SK-N-SH (cell line): ENCODE results near the gene MYRF. TPM values are rescaled to one million over a fixed set of nuclear protein-coding genes. Genes with fewer than 3 reads are reported as not detected.

Experiments
- CTCF ChIA-PET: fragments of 300-600, 350-600 bp; formaldehyde crosslinking; extraction: SDS; loops from one replicate; lab custom pipeline; 2021; lab: Yijun Ruan, JAX
- POLR2A ChIA-PET: fragments of 350-600 bp; sonication (Branson Sonifier 250); formaldehyde crosslinking; extraction: SDS; loops from one replicate; lab custom pipeline; 2020; ENCODE audit warnings: antibody characterized with exemption, inconsistent platforms; lab: Yijun Ruan, JAX
- DNase-seq: peaks from one replicate; pipeline ENCODE4 v3.0.0; 2012
- H2AFZ ChIP-seq: fragments of 200-600 bp; sonication (generic); 2 replicates; pipeline ENCODE4 v1.8.1; 2016; ENCODE audit warnings: antibody characterized with exemption, mild to moderate bottlenecking, low read depth
- H3F3A ChIP-seq: fragments of 200-600 bp; sonication (generic); replicated peaks from 2 replicates; pipeline ENCODE3; 2016; ENCODE audit warnings: antibody characterized with exemption, mild to moderate bottlenecking; ENCODE audit not compliant: insufficient read depth
- H3K27ac ChIP-seq, 2 experiments: fragments of 200-500 bp in 1 of 2; fragments of 200-600 bp in 1 of 2; sonication (Bioruptor generic) in 1 of 2; sonication (generic), shearing (Covaris generic) in 1 of 2; 2 replicates each; pipeline versions ENCODE4 v1.5.1 to v1.6.1; 2014 to 2016; ENCODE audit warnings: low read depth in 2 of 2, inconsistent platforms in 1 of 2, low read length in 1 of 2, mild to moderate bottlenecking in 1 of 2, mixed read lengths in 1 of 2
- H3K27me3 ChIP-seq: fragments of 200-600 bp; sonication (generic), shearing (Covaris generic); 2 replicates; pipeline ENCODE4 v1.6.1; 2016; ENCODE audit warnings: mixed run types; ENCODE audit not compliant: insufficient read depth
- H3K36me3 ChIP-seq, 2 experiments: fragments of 200-500 bp in 1 of 2; fragments of 200-600 bp in 1 of 2; sonication (Bioruptor generic) in 1 of 2; sonication (generic) in 1 of 2; replicated peaks in 1 of 2; 2 replicates each; pipeline versions ENCODE3 to v1.5.1; 2014 to 2016; ENCODE audit warnings: low read length in 1 of 2, mild to moderate bottlenecking in 1 of 2; ENCODE audit not compliant: insufficient read depth in 2 of 2, control insufficient read depth in 1 of 2
- H3K4me1 ChIP-seq, 2 experiments: fragments of 200-500 bp in 1 of 2; fragments of 200-600 bp in 1 of 2; sonication (Bioruptor generic) in 1 of 2; sonication (generic), shearing (Covaris generic) in 1 of 2; 2 replicates each; pipeline versions ENCODE4 v1.5.1 to v1.6.1; 2014 to 2016; ENCODE audit warnings: low read depth in 1 of 2, low read length in 1 of 2, mixed run types in 1 of 2; ENCODE audit not compliant: insufficient read depth in 2 of 2, control insufficient read depth in 1 of 2
- H3K4me2 ChIP-seq: fragments of 200-600 bp; sonication (generic), shearing (Covaris generic); 2 replicates; pipeline ENCODE4 v1.6.1; 2017; ENCODE audit warnings: mixed run types
- H3K4me3 ChIP-seq, 2 experiments: fragments of 200-500 bp in 1 of 2; fragments of 200-600 bp in 1 of 2; sonication (Bioruptor generic) in 1 of 2; sonication (generic), shearing (Covaris generic) in 1 of 2; 2 replicates each; pipeline versions ENCODE4 v1.5.1 to v1.8.1; 2014 to 2016; ENCODE audit warnings: low read depth in 2 of 2, inconsistent platforms in 1 of 2, low read length in 1 of 2, mild to moderate bottlenecking in 1 of 2, mixed read lengths in 1 of 2, moderate library complexity in 1 of 2
- H3K79me2 ChIP-seq: fragments of 200-600 bp; sonication (generic); 2 replicates; pipeline ENCODE4 v1.8.1; 2017; ENCODE audit warnings: mild to moderate bottlenecking; ENCODE audit not compliant: insufficient read depth
- H3K9ac ChIP-seq: fragments of 200-600 bp; sonication (generic); 2 replicates; pipeline ENCODE4 v1.6.1; 2017; ENCODE audit warnings: mixed run types
- H3K9me2 ChIP-seq: fragments of 200-600 bp; sonication (generic); 2 replicates; pipeline ENCODE4 v1.6.1; 2017; ENCODE audit warnings: mixed run types
- H3K9me3 ChIP-seq: fragments of 200-600 bp; sonication (generic); 2 replicates; pipeline ENCODE4 v1.6.1; 2017; ENCODE audit warnings: mixed run types, mild to moderate bottlenecking, moderate library complexity
- H4K20me1 ChIP-seq: fragments of 200-600 bp; sonication (generic); 2 replicates; pipeline ENCODE4 v1.6.1; 2017; ENCODE audit warnings: mild to moderate bottlenecking, mixed run types; ENCODE audit not compliant: insufficient read depth
- CHD2 ChIP-seq: fragments of 150-350 bp; IDR thresholded peaks from 2 replicates; pipeline ENCODE4 v1.6.1; 2018; ENCODE audit warnings: low read length; ENCODE audit not compliant: partially characterized antibody
- FOXJ3 ChIP-seq: sonication (generic); formaldehyde crosslinking; IDR thresholded peaks from 2 replicates; pipeline ENCODE4 v1.5.1; 2020; ENCODE audit warnings: mild to moderate bottlenecking, missing genetic modification reagents
- FOXM1 ChIP-seq: IDR thresholded peaks from 2 replicates; pipeline ENCODE4 v1.4.0; 2012; ENCODE audit warnings: low read depth, mild to moderate bottlenecking
- IRF3 ChIP-seq: fragments of 150-350 bp; IDR thresholded peaks from 2 replicates; pipeline ENCODE4 v1.6.1; 2016; ENCODE audit warnings: mild to moderate bottlenecking, low read depth, low read length
- JUND ChIP-seq: IDR thresholded peaks from 2 replicates; pipeline ENCODE4 v1.4.0; 2012
- MXI1 ChIP-seq: IDR thresholded peaks from 2 replicates; pipeline ENCODE4 v1.6.1; 2012; ENCODE audit warnings: mild to moderate bottlenecking, low read depth, low read length, improper control_type of control experiment
- POLR2AphosphoS5 ChIP-seq: IDR thresholded peaks from 2 replicates; pipeline ENCODE4 v1.6.1; 2012; ENCODE audit warnings: low read depth, low read length
- RXRA ChIP-seq: IDR thresholded peaks from 2 replicates; pipeline ENCODE4 v1.4.0; 2012; ENCODE audit warnings: low read depth, mild to moderate bottlenecking, borderline replicate concordance
- SMC3 ChIP-seq: IDR thresholded peaks from 2 replicates; pipeline ENCODE4 v1.6.1; 2012; ENCODE audit warnings: low read depth, low read length, improper control_type of control experiment
- YY1 ChIP-seq: IDR thresholded peaks from 2 replicates; pipeline ENCODE4 v1.4.0; 2012; ENCODE audit warnings: low read depth, mild to moderate bottlenecking
- WGBS: methylation state at CpG from one replicate; pipeline ENCODE4 v1.1.6; 2017; ENCODE audit warnings: low lambda C conversion rate; 5-methylcytosine and 5-hydroxymethylcytosine counted together
- polyA plus RNA-seq, 3 experiments: library from polyadenylated mRNA; depleted of rRNA; stranded (reverse); fragments of >200 nt; gene quantifications; 2 replicates each; pipeline ENCODE4 v1.2.3, GENCODE V29; 2012
- TF ChIP-seq, protein P1 (sequence below): fragments of 150-350 bp; IDR thresholded peaks from 2 replicates; pipeline ENCODE4 v1.6.1; 2017; ENCODE audit warnings: antibody characterized with exemption, low read length, low read depth, borderline replicate concordance
- TF ChIP-seq, protein P2 (sequence below): IDR thresholded peaks from 2 replicates; pipeline ENCODE4 v1.4.0; 2012; ENCODE audit warnings: low read depth
- TF ChIP-seq, protein P3 (sequence below): IDR thresholded peaks from 2 replicates; pipeline ENCODE4 v1.6.1; 2012; ENCODE audit warnings: mild to moderate bottlenecking, low read depth, low read length, moderate library complexity
- TF ChIP-seq, protein P4 (sequence below): IDR thresholded peaks from 2 replicates; pipeline ENCODE4; 2012

MYRF gene
- polyA plus RNA-seq, 1 of the 3 experiments (the other 2 are of a cell fraction): 2.8 TPM

DNA sequence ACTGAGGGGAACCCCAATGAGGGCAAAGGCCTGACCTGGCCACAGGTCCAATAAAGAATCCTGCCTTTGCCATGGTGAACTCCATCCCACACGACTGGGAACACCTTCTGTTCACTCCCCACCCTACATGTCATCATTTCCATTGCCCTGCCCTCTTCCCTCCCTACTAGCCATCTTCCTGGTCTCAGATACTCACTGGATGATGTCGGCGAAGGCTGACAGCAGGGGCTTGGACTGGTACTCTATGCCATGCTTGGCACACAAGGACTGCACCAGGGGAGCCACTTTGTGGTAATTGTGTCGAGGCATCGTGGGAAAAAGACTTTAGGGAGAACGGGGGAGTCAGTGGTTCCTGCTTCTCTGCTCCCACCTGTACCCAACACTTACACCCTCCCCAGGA, 50.2 kb downstream of the MYRF start:
- Histone ChIP-seq H3K9ac (no peak overlapping the region), H2AFZ (no peak overlapping the region), H3K9me2 (no peaks in the 10 kb centered on the region), H4K20me1 (no peaks in the 10 kb centered on the region)
- TF ChIP-seq FOXM1 (no peak), IRF3 (no peak), YY1 (no peak), CHD2 (no peak), MXI1 (no peak), SMC3 (no peak)
- TF ChIP-seq, protein P1, sequence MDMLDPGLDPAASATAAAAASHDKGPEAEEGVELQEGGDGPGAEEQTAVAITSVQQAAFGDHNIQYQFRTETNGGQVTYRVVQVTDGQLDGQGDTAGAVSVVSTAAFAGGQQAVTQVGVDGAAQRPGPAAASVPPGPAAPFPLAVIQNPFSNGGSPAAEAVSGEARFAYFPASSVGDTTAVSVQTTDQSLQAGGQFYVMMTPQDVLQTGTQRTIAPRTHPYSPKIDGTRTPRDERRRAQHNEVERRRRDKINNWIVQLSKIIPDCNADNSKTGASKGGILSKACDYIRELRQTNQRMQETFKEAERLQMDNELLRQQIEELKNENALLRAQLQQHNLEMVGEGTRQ: no peak
- TF ChIP-seq, protein P2, sequence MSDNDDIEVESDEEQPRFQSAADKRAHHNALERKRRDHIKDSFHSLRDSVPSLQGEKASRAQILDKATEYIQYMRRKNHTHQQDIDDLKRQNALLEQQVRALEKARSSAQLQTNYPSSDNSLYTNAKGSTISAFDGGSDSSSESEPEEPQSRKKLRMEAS: no peak
- TF ChIP-seq, all 33 proteins: peak for 0
- POLR2A ChIA-PET: interaction anchor here (1.8 kb wide), 1 partner anchor 11 kb away, joined by 7 read pairs; the partner anchor contains the start of gene TMEM258
- H3K4me2 ChIP-seq: no peak overlapping the region
- no peaks in the 10 kb centered on the region for H3K9me3 ChIP-seq
- 94% methylated on average over 6 of the region's 6 CpGs for WGBS
- H3F3A ChIP-seq: peaks cover 6% of the 10 kb centered on the region
- H3K27ac ChIP-seq: no peak overlapping the region
- H3K4me1 ChIP-seq: no peaks in the 10 kb centered on the region; a peak in 1 of 4 replicates
- CTCF ChIA-PET: interaction anchor here (0.8 to 7.3 kb wide), 4 partner anchors 95 to 305 kb away, joined by 3 to 92 read pairs (median 7); no protein-coding TSS in a partner anchor
- peaks cover 23% of the 10 kb centered on the region for H3K79me2 ChIP-seq
- no peak overlapping the region for H3K4me3 ChIP-seq
- no peak for DNase-seq
- no peaks in the 10 kb centered on the region for H3K27me3 ChIP-seq
- peaks cover 14 to 46% of the 10 kb centered on the region in 2 experiments for H3K36me3 ChIP-seq

GRCh38 chr11:61803889-61804647, 51.6 kb downstream of the MYRF start:
- H4K20me1 ChIP-seq: no peaks in the 10 kb centered on the region
- no peaks in the 10 kb centered on the region for H3K9me2 ChIP-seq
- 86% methylated on average over 3 of the region's 3 CpGs for WGBS
- TF ChIP-seq FOXM1 (no peak), SMC3 (no peak), POLR2AphosphoS5 (no peak), FOXJ3 (CRISPR knock-in tag) (no peak), RXRA (no peak), JUND (no peak)
- TF ChIP-seq, protein P3, sequence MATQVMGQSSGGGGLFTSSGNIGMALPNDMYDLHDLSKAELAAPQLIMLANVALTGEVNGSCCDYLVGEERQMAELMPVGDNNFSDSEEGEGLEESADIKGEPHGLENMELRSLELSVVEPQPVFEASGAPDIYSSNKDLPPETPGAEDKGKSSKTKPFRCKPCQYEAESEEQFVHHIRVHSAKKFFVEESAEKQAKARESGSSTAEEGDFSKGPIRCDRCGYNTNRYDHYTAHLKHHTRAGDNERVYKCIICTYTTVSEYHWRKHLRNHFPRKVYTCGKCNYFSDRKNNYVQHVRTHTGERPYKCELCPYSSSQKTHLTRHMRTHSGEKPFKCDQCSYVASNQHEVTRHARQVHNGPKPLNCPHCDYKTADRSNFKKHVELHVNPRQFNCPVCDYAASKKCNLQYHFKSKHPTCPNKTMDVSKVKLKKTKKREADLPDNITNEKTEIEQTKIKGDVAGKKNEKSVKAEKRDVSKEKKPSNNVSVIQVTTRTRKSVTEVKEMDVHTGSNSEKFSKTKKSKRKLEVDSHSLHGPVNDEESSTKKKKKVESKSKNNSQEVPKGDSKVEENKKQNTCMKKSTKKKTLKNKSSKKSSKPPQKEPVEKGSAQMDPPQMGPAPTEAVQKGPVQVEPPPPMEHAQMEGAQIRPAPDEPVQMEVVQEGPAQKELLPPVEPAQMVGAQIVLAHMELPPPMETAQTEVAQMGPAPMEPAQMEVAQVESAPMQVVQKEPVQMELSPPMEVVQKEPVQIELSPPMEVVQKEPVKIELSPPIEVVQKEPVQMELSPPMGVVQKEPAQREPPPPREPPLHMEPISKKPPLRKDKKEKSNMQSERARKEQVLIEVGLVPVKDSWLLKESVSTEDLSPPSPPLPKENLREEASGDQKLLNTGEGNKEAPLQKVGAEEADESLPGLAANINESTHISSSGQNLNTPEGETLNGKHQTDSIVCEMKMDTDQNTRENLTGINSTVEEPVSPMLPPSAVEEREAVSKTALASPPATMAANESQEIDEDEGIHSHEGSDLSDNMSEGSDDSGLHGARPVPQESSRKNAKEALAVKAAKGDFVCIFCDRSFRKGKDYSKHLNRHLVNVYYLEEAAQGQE: no peak
- TF ChIP-seq, protein P4, sequence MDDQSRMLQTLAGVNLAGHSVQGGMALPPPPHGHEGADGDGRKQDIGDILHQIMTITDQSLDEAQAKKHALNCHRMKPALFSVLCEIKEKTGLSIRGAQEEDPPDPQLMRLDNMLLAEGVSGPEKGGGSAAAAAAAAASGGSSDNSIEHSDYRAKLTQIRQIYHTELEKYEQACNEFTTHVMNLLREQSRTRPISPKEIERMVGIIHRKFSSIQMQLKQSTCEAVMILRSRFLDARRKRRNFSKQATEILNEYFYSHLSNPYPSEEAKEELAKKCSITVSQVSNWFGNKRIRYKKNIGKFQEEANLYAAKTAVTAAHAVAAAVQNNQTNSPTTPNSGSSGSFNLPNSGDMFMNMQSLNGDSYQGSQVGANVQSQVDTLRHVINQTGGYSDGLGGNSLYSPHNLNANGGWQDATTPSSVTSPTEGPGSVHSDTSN: no peak
- ChIA-PET POLR2A (interaction anchor here (1.2 to 1.5 kb wide), 2 partner anchors 11 kb away, joined by 3 to 4 read pairs; partner anchors contain the start of gene FEN1), CTCF (interaction anchor here (0.7 to 3.5 kb wide), 8 partner anchors 8 to 304 kb away, joined by 3 to 13 read pairs (median 6); partner anchors contain the start of genes FEN1 and TMEM258)
- H3K4me1 ChIP-seq: no peaks in the 10 kb centered on the region
- no peak overlapping the region for H3K4me2 ChIP-seq
- H2AFZ ChIP-seq: no peak overlapping the region
- peaks cover 6% of the 10 kb centered on the region for H3F3A ChIP-seq
- peaks cover 9% of the 10 kb centered on the region for H3K79me2 ChIP-seq
- no peaks in the 10 kb centered on the region for H3K27me3 ChIP-seq
- no peak overlapping the region for H3K4me3 ChIP-seq
- H3K36me3 ChIP-seq: peaks cover 14 to 55% of the 10 kb centered on the region in 2 experiments
- no peak overlapping the region for H3K9ac ChIP-seq
- DNase-seq: no peak
- no peaks in the 10 kb centered on the region for H3K9me3 ChIP-seq
- H3K27ac ChIP-seq: no peak overlapping the region
